ENCODE measurements around the gene CXCL3.
"Not testable (repeated sequence)": the region's sequence is repeated elsewhere in the genome, so short reads cannot be mapped to it uniquely, and the experiment has no call there.

Gene CXCL3

GRCh38 chr4:74038425-74039314 is at the start of gene CXCL3:
Gene CXCL3, minus strand, starts transcription at chr4:74038689. Its CDS starts 78 bp downstream, at chr4:74038611.
- peak; percentile 11 for TF ChIP-seq CTCF (IDR thresholded peaks at IDR 0.05; ENCODE audit: insufficient read depth, low read length, missing control alignments)
- DNase-seq (ENCODE audit: low read depth, low spot score): no peak
- ChIA-PET POLR2A (interaction anchor here (0.9 kb wide), 2 partner anchors 18 to 71 kb away, joined by 3 to 4 read pairs; no protein-coding TSS in a partner anchor), CTCF (interaction anchor here (0.7 to 3.0 kb wide), 24 partner anchors 11 to 463 kb away, joined by 3 to 24 read pairs (median 4); no protein-coding TSS in a partner anchor)
- peak within 1 kb of the TSS; percentile 71 for H3K4me3 ChIP-seq (ENCODE audit: low read depth, low read length)

- no peak overlapping the region for H3K4me3 ChIP-seq (ENCODE audit: low read depth, low read length)
- ChIA-PET CTCF (interaction anchor here (1.2 to 1.4 kb wide), 2 partner anchors 164 to 433 kb away, joined by 3 to 5 read pairs; no protein-coding TSS in a partner anchor), POLR2A (interaction anchor here (1.4 kb wide), 1 partner anchor 11 kb away, joined by 4 read pairs; the partner anchor contains the start of gene CXCL2)
- TF ChIP-seq CTCF (IDR thresholded peaks at IDR 0.05; ENCODE audit: insufficient read depth, low read length, missing control alignments): no peak
- DNase-seq (ENCODE audit: low read depth, low spot score): no peak
Measured at GRCh38 chr4:74087481-74087880, 49.0 kb upstream of the CXCL3 start.

- ChIA-PET POLR2A (no interaction called here), CTCF (interaction anchor here (1.5 kb wide), 1 partner anchor 13 kb away, joined by 6 read pairs; the partner anchor contains the start of gene CXCL2)
- DNase-seq (ENCODE audit: low read depth, low spot score): no peak
- no peak for TF ChIP-seq CTCF (IDR thresholded peaks at IDR 0.05; ENCODE audit: insufficient read depth, low read length, missing control alignments)
- H3K4me3 ChIP-seq (ENCODE audit: low read depth, low read length): no peak overlapping the region
Measured at GRCh38 chr4:74085669-74086068, 47.2 kb upstream of the CXCL3 start.

DNA sequence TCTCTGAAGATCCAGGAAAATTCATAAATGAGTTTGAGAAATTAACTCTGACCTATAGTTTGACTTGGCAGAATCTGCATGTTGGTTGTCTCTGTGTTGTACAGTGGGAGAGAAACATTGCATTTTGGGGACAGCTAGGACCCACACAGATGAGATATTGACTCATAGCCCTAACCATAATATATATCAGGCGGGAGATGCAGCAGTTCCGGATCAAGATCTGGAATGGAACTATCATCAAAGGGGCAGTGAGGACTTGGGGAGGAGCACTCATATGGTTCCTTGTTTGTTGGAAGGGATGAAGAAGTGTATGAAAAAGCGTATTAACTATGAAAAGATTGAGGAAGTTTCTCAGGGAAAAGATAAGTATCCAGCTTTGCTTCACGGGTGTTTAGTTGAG is 46.5 kb upstream of the CXCL3 start:
- TF ChIP-seq CTCF (IDR thresholded peaks at IDR 0.05; ENCODE audit: insufficient read depth, low read length, missing control alignments): no peak
- no peak overlapping the region for H3K4me3 ChIP-seq (ENCODE audit: low read depth, low read length)
- ChIA-PET POLR2A (no interaction called here), CTCF (interaction anchor here (1.5 kb wide), 1 partner anchor 14 kb away, joined by 6 read pairs; the partner anchor contains the start of gene CXCL2)
- no peak for DNase-seq (ENCODE audit: low read depth, low spot score)

DNA sequence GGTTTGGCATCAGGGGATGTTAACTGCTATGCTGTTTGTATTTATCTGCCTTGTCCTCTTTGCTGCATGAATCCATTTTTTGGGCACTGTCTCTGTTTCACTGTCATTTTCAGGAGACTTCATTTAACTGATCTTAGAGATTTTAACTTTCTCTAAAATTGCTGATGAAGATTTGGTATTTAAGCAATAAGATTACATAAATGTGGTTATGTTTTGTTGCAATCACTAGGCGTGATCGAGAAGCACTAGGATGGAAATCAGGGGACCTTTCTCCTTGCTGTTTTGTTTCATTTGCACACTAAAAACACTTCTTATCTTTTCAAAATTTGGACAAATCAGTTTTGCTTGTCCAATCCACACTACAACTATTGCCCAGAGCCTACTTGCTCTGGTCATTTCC is 45.1 kb upstream of the CXCL3 start:
- DNase-seq (ENCODE audit: low read depth, low spot score): no peak
- POLR2A ChIA-PET: no interaction called here
- TF ChIP-seq CTCF (IDR thresholded peaks at IDR 0.05; ENCODE audit: insufficient read depth, low read length, missing control alignments): no peak
- CTCF ChIA-PET: no interaction called here
- no peak overlapping the region for H3K4me3 ChIP-seq (ENCODE audit: low read depth, low read length)

- no peak for TF ChIP-seq CTCF (IDR thresholded peaks at IDR 0.05; ENCODE audit: insufficient read depth, low read length, missing control alignments)
- H3K4me3 ChIP-seq (ENCODE audit: low read depth, low read length): no peak overlapping the region
- CTCF ChIA-PET: no interaction called here
- POLR2A ChIA-PET: no interaction called here
- DNase-seq (ENCODE audit: low read depth, low spot score): no peak
Measured at GRCh38 chr4:74081035-74081434, 42.5 kb upstream of the CXCL3 start.

GRCh38 chr4:74080351-74080750 is 41.9 kb upstream of the CXCL3 start:
- CTCF ChIA-PET; H3K4me3 ChIP-seq (ENCODE audit: low read depth, low read length); DNase-seq (ENCODE audit: low read depth, low spot score): not testable (repeated sequence)
- POLR2A ChIA-PET: interaction anchor here (0.6 kb wide), 1 partner anchor 104 kb away, joined by 3 read pairs; no protein-coding TSS in a partner anchor

DNA sequence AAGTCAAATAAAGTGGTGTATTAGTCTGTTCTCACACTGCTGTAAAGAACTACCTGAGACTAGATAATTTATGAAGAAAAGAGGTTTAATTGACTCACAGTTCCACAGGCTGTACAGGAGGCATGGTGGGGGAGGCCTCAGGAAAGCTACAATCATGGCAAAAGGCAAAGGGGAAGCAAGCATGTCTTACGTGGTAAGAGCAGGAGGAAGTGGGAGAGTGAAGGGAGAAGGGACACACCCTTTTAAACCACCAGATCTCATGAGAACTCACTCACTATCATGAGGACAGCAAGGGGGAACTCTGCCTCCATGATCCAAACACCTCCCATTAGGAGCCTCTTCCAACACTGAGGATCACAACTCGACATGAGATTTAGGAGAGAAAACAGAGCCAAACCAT is 40.5 kb upstream of the CXCL3 start:
- POLR2A ChIA-PET; H3K4me3 ChIP-seq (ENCODE audit: low read depth, low read length); DNase-seq (ENCODE audit: low read depth, low spot score): not testable (repeated sequence)
- CTCF ChIA-PET: interaction anchor here (1.0 kb wide), 1 partner anchor 19 kb away, joined by 4 read pairs; the partner anchor contains the start of gene CXCL2

Measured in AG04449 (cell line).